HepG2 (cell line): Measurements from ENCODE around the gene RIOK2. TPM values are rescaled to one million over a fixed set of nuclear protein-coding genes. Genes with fewer than 3 reads are reported as not detected.

ENCODE experiments used
- ATF1 ChIP-seq: IDR thresholded peaks from 2 replicates; pipeline ENCODE4 v1.6.1; 2016; ENCODE audit warnings: mild to moderate bottlenecking, control low read depth
- BRCA1 ChIP-seq: sonication (generic); formaldehyde crosslinking; IDR thresholded peaks from 2 replicates; pipeline ENCODE4 v1.4.0; 2020; ENCODE audit warnings: missing genetic modification reagents
- EEA1 ChIP-seq: sonication (generic); formaldehyde crosslinking; IDR thresholded peaks from 2 replicates; pipeline ENCODE4 v1.5.1; 2020; ENCODE audit warnings: mild to moderate bottlenecking, missing genetic modification reagents, borderline replicate concordance
- FOXJ3 ChIP-seq: sonication (generic); formaldehyde crosslinking; IDR thresholded peaks from 2 replicates; pipeline ENCODE4 v1.4.0; 2020; ENCODE audit warnings: missing genetic modification reagents, mild to moderate bottlenecking, borderline replicate concordance
- GPN1 ChIP-seq: sonication (generic); formaldehyde crosslinking; IDR thresholded peaks from 2 replicates; pipeline ENCODE4 v1.5.1; 2020; ENCODE audit warnings: missing genetic modification reagents, borderline replicate concordance
- HES4 ChIP-seq: sonication (generic); formaldehyde crosslinking; IDR thresholded peaks from 2 replicates; pipeline ENCODE4 v1.9.0; 2021; ENCODE audit warnings: mild to moderate bottlenecking, missing genetic modification reagents, borderline replicate concordance
- ISL2 ChIP-seq: sonication (generic); formaldehyde crosslinking; IDR thresholded peaks from 2 replicates; pipeline ENCODE4 v1.5.0; 2020; ENCODE audit warnings: missing genetic modification reagents
- JUND ChIP-seq: sonication (generic); formaldehyde crosslinking; IDR thresholded peaks from 2 replicates; pipeline ENCODE4 v1.8.0; 2022; ENCODE audit warnings: mild to moderate bottlenecking, missing genetic modification reagents
- MLLT10 ChIP-seq: sonication (generic); formaldehyde crosslinking; IDR thresholded peaks from 2 replicates; pipeline ENCODE4 v1.4.0; 2020; ENCODE audit warnings: missing genetic modification reagents
- MTF2 ChIP-seq: sonication (generic); formaldehyde crosslinking; IDR thresholded peaks from 2 replicates; pipeline ENCODE4 v1.5.0; 2020; ENCODE audit warnings: missing genetic modification reagents, borderline replicate concordance
- PHF8 ChIP-seq: sonication (generic); formaldehyde crosslinking; IDR thresholded peaks from 2 replicates; pipeline ENCODE4 v1.5.0; 2020; ENCODE audit warnings: missing genetic modification reagents
- POLR2G ChIP-seq: fragments of 200-400 bp; formaldehyde crosslinking; IDR thresholded peaks from 2 replicates; pipeline ENCODE4 v1.6.1; 2018; ENCODE audit warnings: mild to moderate bottlenecking, low read depth, low read length, moderate library complexity
- SNRNP70 ChIP-seq: fragments of 200-400 bp; formaldehyde crosslinking; IDR thresholded peaks from 2 replicates; pipeline ENCODE4 v1.6.1; 2017; ENCODE audit warnings: mild to moderate bottlenecking, low read depth, low read length, moderate library complexity
- TEAD2 ChIP-seq: sonication (generic); formaldehyde crosslinking; IDR thresholded peaks from 2 replicates; pipeline ENCODE4 v1.9.0; 2021; ENCODE audit warnings: missing genetic modification reagents
- ZIK1 ChIP-seq: sonication (generic); formaldehyde crosslinking; IDR thresholded peaks from 2 replicates; pipeline ENCODE4 v1.5.0; 2020; ENCODE audit warnings: mild to moderate bottlenecking, low read depth, missing genetic modification reagents, borderline replicate concordance
- ZMYM3 ChIP-seq: sonication (generic); formaldehyde crosslinking; IDR thresholded peaks from 2 replicates; pipeline ENCODE4 v1.5.1; 2020; ENCODE audit warnings: mild to moderate bottlenecking, missing genetic modification reagents
- ZNF234 ChIP-seq: sonication (generic); formaldehyde crosslinking; conservative IDR thresholded peaks from 2 replicates; pipeline ENCODE4 v1.5.1; 2020; ENCODE audit warnings: mild to moderate bottlenecking, missing genetic modification reagents
- ZNF292 ChIP-seq: sonication (generic); formaldehyde crosslinking; IDR thresholded peaks from 2 replicates; pipeline ENCODE4 v1.8.1; 2022; ENCODE audit warnings: mild to moderate bottlenecking, low read depth, missing genetic modification reagents, borderline replicate concordance
- ZNF343 ChIP-seq: sonication (generic); formaldehyde crosslinking; IDR thresholded peaks from 2 replicates; pipeline ENCODE4 v1.4.0; 2020; ENCODE audit warnings: mild to moderate bottlenecking, missing genetic modification reagents
- ZNF441 ChIP-seq: sonication (generic); formaldehyde crosslinking; IDR thresholded peaks from 2 replicates; pipeline ENCODE4 v1.7.0; 2021; ENCODE audit warnings: missing genetic modification reagents, borderline replicate concordance
- ZNF558 ChIP-seq: sonication (generic); formaldehyde crosslinking; IDR thresholded peaks from 2 replicates; pipeline ENCODE4 v1.9.0; 2022; ENCODE audit warnings: mild to moderate bottlenecking, missing genetic modification reagents, borderline replicate concordance
- ZNF724P ChIP-seq: sonication (generic); formaldehyde crosslinking; IDR thresholded peaks from 2 replicates; pipeline ENCODE4 v1.8.0; 2022; ENCODE audit warnings: missing genetic modification reagents, borderline replicate concordance
- ZNF841 ChIP-seq: sonication (generic); formaldehyde crosslinking; IDR thresholded peaks from 2 replicates; pipeline ENCODE4 v1.8.1; 2023; ENCODE audit warnings: missing genetic modification reagents, borderline replicate concordance
- polyA plus RNA-seq, 8 experiments: library from polyadenylated mRNA; depleted of rRNA in 3 of 8; stranded (reverse) in 7 of 8; unstranded in 1 of 8; fragments of >200 nt; fragmentation: Illumina TruSeq in 4 of 8; extraction: Trizol in 4 of 8; gene quantifications; 2 replicates each; pipeline versions ENCODE4 v1.2.1 to v1.2.3, GENCODE V29; 2011 to 2016; ENCODE audit warnings: low read depth in 4 of 8, missing spikeins in 1 of 8, mixed read lengths in 1 of 8; ENCODE audit not compliant: insufficient read depth in 1 of 8
- total RNA-seq, 5 experiments: library from RNA; depleted of rRNA; stranded (reverse); fragments of >200 nt; fragmentation: Illumina TruSeq; extraction: Trizol; gene quantifications; 2 replicates each; pipeline ENCODE4 v1.2.3, GENCODE V29; 2016; ENCODE audit warnings: low read depth in 1 of 5
- TF ChIP-seq, protein P1 (sequence below): sonication (generic); formaldehyde crosslinking; IDR thresholded peaks from 2 replicates; pipeline ENCODE4 v1.4.0; 2020; ENCODE audit warnings: missing genetic modification reagents, mild to moderate bottlenecking, borderline replicate concordance
- TF ChIP-seq, protein P2 (sequence below): IDR thresholded peaks from 2 replicates; pipeline ENCODE4 v1.6.1; 2016; ENCODE audit warnings: mild to moderate bottlenecking, missing biosample characterization, missing genetic modification reagents
- TF ChIP-seq, protein P3 (sequence below): sonication (generic); formaldehyde crosslinking; IDR thresholded peaks from 2 replicates; pipeline ENCODE4 v1.5.0; 2020; ENCODE audit warnings: missing genetic modification reagents, mild to moderate bottlenecking, borderline replicate concordance

Gene RIOK2
- total and polyA plus RNA-seq, 2 of the 13 experiments (the other 11 are each of a cell fraction or from before 2014, with no cell fraction given), result 8.1 to 46.6 TPM

- TF ChIP-seq SNRNP70 (no peak), ZNF292 (peak; percentile 48; the same call in 1 of the 2 replicates), ZNF343 (CRISPR knock-in tag) (no peak), JUND (no peak), ISL2 (CRISPR knock-in tag) (peak; percentile 38; the same call in 1 of the 2 replicates), ZNF234 (0 out of 2 replicates have a peak, but pooled peaks have one; percentile 78), TEAD2 (CRISPR knock-in tag) (peak; percentile 84), ZMYM3 (CRISPR knock-in tag) (no peak), ATF1 (CRISPR knock-in tag) (peak; percentile 63; the same call in 1 of the 2 replicates), PHF8 (peak; percentile 86), ZIK1 (peak; percentile 91; the same call in 1 of the 2 replicates), MTF2 (CRISPR knock-in tag) (no peak), ZNF724P (no peak), MLLT10 (CRISPR knock-in tag) (no peak), ZNF558 (CRISPR knock-in tag) (peak; percentile 51; the same call in 1 of the 2 replicates), POLR2G (peak; percentile 79), GPN1 (CRISPR knock-in tag) (no peak), EEA1 (CRISPR knock-in tag) (no peak), BRCA1 (CRISPR knock-in tag) (no peak), HES4 (CRISPR knock-in tag) (peak; percentile 87; the same call in 1 of the 2 replicates), ZNF841 (CRISPR knock-in tag) (no peak), ZNF441 (CRISPR knock-in tag) (peak; percentile 89; the same call in 1 of the 2 replicates), FOXJ3 (CRISPR knock-in tag) (no peak)
- TF ChIP-seq, protein P1, sequence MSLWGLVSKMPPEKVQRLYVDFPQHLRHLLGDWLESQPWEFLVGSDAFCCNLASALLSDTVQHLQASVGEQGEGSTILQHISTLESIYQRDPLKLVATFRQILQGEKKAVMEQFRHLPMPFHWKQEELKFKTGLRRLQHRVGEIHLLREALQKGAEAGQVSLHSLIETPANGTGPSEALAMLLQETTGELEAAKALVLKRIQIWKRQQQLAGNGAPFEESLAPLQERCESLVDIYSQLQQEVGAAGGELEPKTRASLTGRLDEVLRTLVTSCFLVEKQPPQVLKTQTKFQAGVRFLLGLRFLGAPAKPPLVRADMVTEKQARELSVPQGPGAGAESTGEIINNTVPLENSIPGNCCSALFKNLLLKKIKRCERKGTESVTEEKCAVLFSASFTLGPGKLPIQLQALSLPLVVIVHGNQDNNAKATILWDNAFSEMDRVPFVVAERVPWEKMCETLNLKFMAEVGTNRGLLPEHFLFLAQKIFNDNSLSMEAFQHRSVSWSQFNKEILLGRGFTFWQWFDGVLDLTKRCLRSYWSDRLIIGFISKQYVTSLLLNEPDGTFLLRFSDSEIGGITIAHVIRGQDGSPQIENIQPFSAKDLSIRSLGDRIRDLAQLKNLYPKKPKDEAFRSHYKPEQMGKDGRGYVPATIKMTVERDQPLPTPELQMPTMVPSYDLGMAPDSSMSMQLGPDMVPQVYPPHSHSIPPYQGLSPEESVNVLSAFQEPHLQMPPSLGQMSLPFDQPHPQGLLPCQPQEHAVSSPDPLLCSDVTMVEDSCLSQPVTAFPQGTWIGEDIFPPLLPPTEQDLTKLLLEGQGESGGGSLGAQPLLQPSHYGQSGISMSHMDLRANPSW (CRISPR knock-in tag), result 0 out of 2 replicates have a peak, but pooled peaks have one; percentile 28
- TF ChIP-seq, protein P2, sequence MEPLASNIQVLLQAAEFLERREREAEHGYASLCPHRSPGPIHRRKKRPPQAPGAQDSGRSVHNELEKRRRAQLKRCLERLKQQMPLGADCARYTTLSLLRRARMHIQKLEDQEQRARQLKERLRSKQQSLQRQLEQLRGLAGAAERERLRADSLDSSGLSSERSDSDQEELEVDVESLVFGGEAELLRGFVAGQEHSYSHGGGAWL, result peak; percentile 68; the same call in 1 of the 2 replicates
- TF ChIP-seq, protein P3, sequence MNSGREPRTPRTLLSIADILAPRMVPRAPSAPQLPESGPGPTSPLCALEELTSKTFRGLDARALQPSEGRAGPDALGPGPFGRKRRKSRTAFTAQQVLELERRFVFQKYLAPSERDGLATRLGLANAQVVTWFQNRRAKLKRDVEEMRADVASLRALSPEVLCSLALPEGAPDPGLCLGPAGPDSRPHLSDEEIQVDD (CRISPR knock-in tag), result peak; percentile 91; the same call in 1 of the 2 replicates
Observed at GRCh38 chr5:97183100-97183929, at the start of gene RIOK2 (continued).
